Activated T-helper 1 cell treated with anti-CD3 and anti-CD28 coated beads, Interleukin-12 subunit alpha, Interleukin-12 subunit beta, Interleukin-2, Interleukin-4 antibody, amounts not matched to agents 30 ng/mL and 10 ng/mL and 1 ng/mL, durations not matched to agents 14 hours and 24 hours and 36 hours (primary cell): ENCODE results near the gene C6orf15. TPM values are rescaled to one million over a fixed set of nuclear protein-coding genes. Genes with fewer than 3 reads are reported as not detected.
A peak's percentile ranks its signal among the peaks of the same experiment; 100 is the strongest.

Experiments used
- DNase-seq: peaks from one replicate; pipeline ENCODE4 v3.0.0; 2021; ENCODE audit warnings: low spot score
- H3K27ac Mint-ChIP-seq: one replicate; pipeline ENCODE4 v1.8.0; 2021; ENCODE audit warnings: mild to moderate bottlenecking, mixed read lengths
- H3K27me3 Mint-ChIP-seq: one replicate; pipeline ENCODE4 v1.8.0; 2022; ENCODE audit warnings: mild to moderate bottlenecking, moderate library complexity, mixed read lengths; ENCODE audit not compliant: insufficient read depth
- H3K36me3 Mint-ChIP-seq: one replicate; pipeline ENCODE4 v1.8.0; 2021; ENCODE audit warnings: low read depth, mixed read lengths
- H3K4me1 Mint-ChIP-seq: one replicate; pipeline ENCODE4 v1.8.0; 2021; ENCODE audit warnings: low read depth, mixed read lengths
- H3K4me3 Mint-ChIP-seq: one replicate; pipeline ENCODE4 v1.8.0; 2021; ENCODE audit warnings: mild to moderate bottlenecking, moderate library complexity, mixed read lengths
- H3K9me3 Mint-ChIP-seq: one replicate; pipeline ENCODE4 v1.8.0; 2021; ENCODE audit warnings: mixed read lengths
- intact Hi-C: fragments of 100-400 bp; cut with micrococcal nuclease; formaldehyde crosslinking; loops from one replicate; pipeline ENCODE4 v1.15.1; 2024
- total RNA-seq: library from RNA; stranded (reverse); gene quantifications from 2 replicates; pipeline ENCODE4 v1.2.3, GENCODE V29; 2022

Gene C6orf15
- total RNA-seq, 1 donor from 2014 or later = not detected

DNA sequence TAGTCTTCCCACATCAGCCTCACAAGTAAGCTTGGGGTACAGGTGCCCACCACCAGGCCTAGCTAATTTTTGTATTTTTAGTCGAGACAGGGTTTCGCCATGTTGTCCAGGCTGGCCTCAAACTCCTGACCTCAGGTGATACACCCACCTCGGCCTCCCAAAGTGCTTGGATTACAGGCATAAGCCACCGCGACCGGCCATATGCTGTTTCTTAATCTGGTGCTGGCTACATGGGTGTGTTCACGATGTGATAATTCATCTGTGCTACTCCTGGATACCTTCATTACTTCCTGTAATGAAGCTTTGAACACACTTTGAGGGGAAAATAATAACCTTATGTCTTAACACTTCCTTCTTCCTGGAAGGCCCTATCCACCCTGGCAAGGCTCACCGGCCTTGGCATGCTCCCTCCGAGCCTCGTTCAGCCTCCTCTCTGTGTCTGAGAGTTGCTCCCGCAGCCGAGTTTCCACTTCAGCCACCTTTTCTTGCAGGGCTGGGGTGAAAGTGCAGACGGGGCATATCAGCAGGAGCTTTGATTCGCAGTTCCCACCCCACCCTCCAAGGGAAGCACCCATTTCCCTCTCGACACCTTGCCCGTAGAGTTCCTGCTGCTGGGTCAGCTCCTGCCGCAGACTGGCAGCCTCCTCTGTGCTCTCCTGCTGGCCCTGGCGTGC, 32.1 kb upstream of the C6orf15 start:
- intact Hi-C loops = no loop called here
- no peak overlapping the region for H3K27ac Mint-ChIP-seq
- no peak for DNase-seq
- no peaks in the 10 kb centered on the region for H3K4me1 Mint-ChIP-seq
- H3K9me3 Mint-ChIP-seq = no peaks in the 10 kb centered on the region
- H3K4me3 Mint-ChIP-seq = no peak overlapping the region
- H3K27me3 Mint-ChIP-seq = no peaks in the 10 kb centered on the region
- H3K36me3 Mint-ChIP-seq = peaks cover 1% of the 10 kb centered on the region

DNA sequence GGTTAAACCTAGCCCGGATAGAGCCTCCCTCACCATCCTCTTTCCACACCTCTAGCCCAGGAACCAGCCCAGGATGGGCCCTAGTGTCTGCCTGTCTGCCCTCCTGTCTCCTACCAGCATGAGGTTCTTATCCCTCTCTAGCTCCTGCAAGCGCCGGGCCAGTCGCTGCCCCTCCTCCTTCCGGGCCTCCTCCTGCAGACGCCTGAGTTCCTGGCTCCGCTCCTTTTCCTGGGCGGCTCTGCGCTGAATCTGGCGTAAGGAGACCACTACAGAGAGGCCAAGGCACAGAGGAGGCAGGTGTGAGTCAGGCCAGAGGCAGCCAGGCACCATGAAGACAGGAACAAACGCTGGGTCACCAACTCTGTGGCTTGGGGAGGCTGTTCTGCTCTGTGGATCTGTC, 30.8 kb upstream of the C6orf15 start:
- Mint-ChIP-seq H3K27ac (no peak overlapping the region), H3K36me3 (peaks cover 1% of the 10 kb centered on the region), H3K4me3 (no peak overlapping the region), H3K4me1 (no peaks in the 10 kb centered on the region), H3K9me3 (no peaks in the 10 kb centered on the region), H3K27me3 (peaks cover 3% of the 10 kb centered on the region)
- DNase-seq = no peak
- intact Hi-C loops = no loop called here

DNA sequence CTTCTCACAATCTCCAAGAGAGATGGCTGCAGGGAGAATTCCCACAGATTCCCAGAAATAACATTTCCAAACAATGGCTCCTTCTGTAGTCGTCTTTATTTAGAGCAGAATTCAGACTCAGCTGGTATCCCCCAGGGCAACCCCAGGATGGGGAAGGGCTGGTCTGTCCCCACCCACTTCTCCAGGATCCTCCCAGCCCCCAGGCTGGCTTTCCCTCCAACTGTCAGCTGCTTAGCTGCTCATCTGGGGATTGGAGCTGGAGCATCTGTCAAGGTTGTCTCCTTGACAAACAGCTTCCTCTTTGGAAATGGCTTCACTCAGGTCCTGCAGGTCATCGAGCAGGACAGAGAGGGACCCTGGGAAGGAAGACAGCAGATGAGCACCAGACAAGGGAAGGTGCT, 30.0 kb upstream of the C6orf15 start:
- Mint-ChIP-seq H3K4me1 (peaks cover 6% of the 10 kb centered on the region), H3K36me3 (peaks cover 1% of the 10 kb centered on the region), H3K27me3 (peaks cover 3% of the 10 kb centered on the region), H3K4me3 (no peak overlapping the region), H3K27ac (no peak overlapping the region), H3K9me3 (no peaks in the 10 kb centered on the region)
- intact Hi-C loops = no loop called here
- DNase-seq = no peak

GRCh38 chr6:31140643-31141042, 28.3 kb upstream of the C6orf15 start:
- H3K36me3 Mint-ChIP-seq = no peaks in the 10 kb centered on the region
- H3K27me3 Mint-ChIP-seq = peaks cover 3% of the 10 kb centered on the region
- H3K9me3 Mint-ChIP-seq = no peaks in the 10 kb centered on the region
- H3K4me3 Mint-ChIP-seq = no peak overlapping the region
- no peak overlapping the region for H3K27ac Mint-ChIP-seq
- no peak for DNase-seq
- H3K4me1 Mint-ChIP-seq = peaks cover 8% of the 10 kb centered on the region
- intact Hi-C loops = no loop called here

- no peak overlapping the region for H3K27ac Mint-ChIP-seq
Observed at GRCh38 chr6:31139599-31139998, 27.2 kb upstream of the C6orf15 start.

GRCh38 chr6:31138982-31139381, 26.6 kb upstream of the C6orf15 start, which contains the start of gene PSORS1C2:
PSORS1C2 (minus strand) TSS chr6:31139066; CDS start chr6:31139026, 40 bp downstream.
- peaks cover 8% of the 10 kb centered on the region for H3K4me1 Mint-ChIP-seq
- H3K9me3 Mint-ChIP-seq = no peaks in the 10 kb centered on the region
- no peaks in the 10 kb centered on the region for H3K36me3 Mint-ChIP-seq
- peaks cover 3% of the 10 kb centered on the region for H3K27me3 Mint-ChIP-seq
- no peak within 1 kb of the TSS for H3K27ac Mint-ChIP-seq
- DNase-seq = no peak
- no peak within 1 kb of the TSS for H3K4me3 Mint-ChIP-seq
- intact Hi-C loops = no loop called here

More at GRCh38 chr6:31139599-31139998, 27.2 kb upstream of the C6orf15 start:
- no peak for DNase-seq
- Mint-ChIP-seq H3K4me1 (peaks cover 8% of the 10 kb centered on the region), H3K4me3 (no peak overlapping the region), H3K9me3 (no peaks in the 10 kb centered on the region), H3K36me3 (no peaks in the 10 kb centered on the region), H3K27me3 (peaks cover 3% of the 10 kb centered on the region)
- intact Hi-C loops = no loop called here

DNA sequence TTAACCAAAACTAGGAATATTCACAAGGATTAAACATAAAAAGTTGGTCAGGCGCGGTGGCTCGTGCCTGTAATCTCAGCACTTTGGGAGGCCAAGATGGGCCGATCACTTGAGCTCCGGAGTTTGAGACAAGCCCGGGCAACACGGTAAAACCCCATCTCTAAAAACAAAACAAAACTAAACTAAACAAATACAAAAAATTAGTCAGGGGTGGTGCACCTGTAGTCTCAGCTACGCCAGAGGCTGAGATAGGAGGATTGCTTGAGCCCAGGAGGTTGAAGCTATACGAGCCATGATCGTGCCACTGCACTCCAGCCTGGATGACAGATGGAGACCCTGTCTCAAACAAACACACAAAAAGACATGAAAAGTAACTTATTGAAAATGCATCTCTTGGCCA, 23.3 kb upstream of the C6orf15 start:
- peaks cover 8% of the 10 kb centered on the region for H3K4me1 Mint-ChIP-seq
- peaks cover 6% of the 10 kb centered on the region for H3K27me3 Mint-ChIP-seq
- H3K36me3 Mint-ChIP-seq = no peaks in the 10 kb centered on the region
- H3K9me3 Mint-ChIP-seq = no peaks in the 10 kb centered on the region
- intact Hi-C loops = no loop called here
- no peak overlapping the region for H3K4me3 Mint-ChIP-seq
- H3K27ac Mint-ChIP-seq = no peak overlapping the region
- DNase-seq = no peak

DNA sequence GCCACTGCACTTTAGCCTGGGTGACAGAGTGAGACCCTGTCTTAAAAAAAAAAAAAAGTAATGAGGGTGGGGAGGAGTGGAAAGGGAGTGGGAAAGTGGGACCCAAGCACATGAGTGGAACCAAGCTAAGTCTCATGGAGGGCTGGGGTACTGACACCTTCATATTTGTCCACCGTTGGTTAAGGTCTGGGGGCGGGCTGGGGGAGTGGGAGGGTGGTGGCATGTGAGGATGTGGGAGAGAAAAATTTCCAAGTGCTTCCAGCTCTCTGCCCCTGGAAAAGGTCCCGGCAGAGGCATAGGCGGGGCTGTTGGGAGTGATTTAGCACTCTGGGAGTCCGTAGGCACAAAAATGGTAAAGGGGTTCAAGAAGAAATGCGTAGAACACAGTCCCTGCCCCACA, 20.4 kb upstream of the C6orf15 start:
- Mint-ChIP-seq H3K36me3 (no peaks in the 10 kb centered on the region), H3K27me3 (peaks cover 15% of the 10 kb centered on the region), H3K4me3 (no peak overlapping the region), H3K4me1 (peaks cover 13% of the 10 kb centered on the region), H3K9me3 (no peaks in the 10 kb centered on the region), H3K27ac (no peak overlapping the region)
- no peak for DNase-seq
- intact Hi-C loops = no loop called here

DNA sequence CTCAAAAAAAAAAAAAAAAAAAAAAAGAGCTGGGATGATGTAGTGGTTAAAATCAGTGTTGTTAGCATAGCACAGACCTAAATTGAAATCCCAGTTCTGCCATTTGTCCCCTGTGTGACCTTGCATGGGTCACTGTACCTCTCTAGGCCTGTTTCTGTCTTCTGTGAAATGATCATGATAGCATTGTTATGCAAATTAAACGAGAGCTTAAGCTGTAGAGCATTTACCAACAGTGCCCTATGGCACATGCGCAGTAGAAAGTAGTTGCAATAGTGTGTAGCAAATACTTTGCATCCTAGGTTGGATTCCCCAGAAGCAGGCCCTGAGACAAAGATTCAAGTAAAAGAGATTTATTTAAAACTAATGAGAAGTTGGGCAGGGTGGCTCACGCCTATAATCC, 19.2 kb upstream of the C6orf15 start:
- Mint-ChIP-seq H3K36me3 (no peaks in the 10 kb centered on the region), H3K4me1 (peaks cover 7% of the 10 kb centered on the region), H3K4me3 (no peak overlapping the region), H3K9me3 (no peaks in the 10 kb centered on the region), H3K27ac (no peak overlapping the region), H3K27me3 (peaks cover 17% of the 10 kb centered on the region)
- intact Hi-C loops = no loop called here
- no peak for DNase-seq

DNA sequence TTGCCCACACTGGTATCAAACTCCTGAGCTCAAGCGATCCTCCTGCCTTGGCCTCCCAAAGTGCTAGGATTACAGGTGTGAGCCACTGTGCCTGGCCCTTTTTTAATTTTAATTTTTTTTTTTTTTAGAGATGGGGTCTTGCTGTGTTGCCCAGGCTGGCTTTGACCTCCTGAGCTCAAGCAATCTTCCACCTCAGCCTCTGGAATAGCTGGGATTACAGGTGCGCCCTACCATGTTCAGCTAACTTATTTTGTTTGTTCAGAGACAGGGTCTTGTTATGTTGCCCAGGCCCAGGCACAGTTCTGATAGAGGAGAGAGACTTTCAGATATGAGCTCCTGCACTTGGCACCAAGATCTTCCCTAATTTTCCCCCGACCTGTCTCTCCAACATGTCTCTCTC, 18.4 kb upstream of the C6orf15 start:
- H3K27me3 Mint-ChIP-seq = peaks cover 19% of the 10 kb centered on the region
- intact Hi-C loops = no loop called here
- H3K36me3 Mint-ChIP-seq = no peaks in the 10 kb centered on the region
- H3K4me1 Mint-ChIP-seq = peaks cover 7% of the 10 kb centered on the region
- H3K27ac Mint-ChIP-seq = no peak overlapping the region
- no peak for DNase-seq
- H3K4me3 Mint-ChIP-seq = no peak overlapping the region
- H3K9me3 Mint-ChIP-seq = no peaks in the 10 kb centered on the region

- peaks cover 19% of the 10 kb centered on the region for H3K27me3 Mint-ChIP-seq
- H3K9me3 Mint-ChIP-seq = no peaks in the 10 kb centered on the region
- H3K4me3 Mint-ChIP-seq = no peak overlapping the region
- DNase-seq = no peak
- intact Hi-C loops = no loop called here
- no peaks in the 10 kb centered on the region for H3K36me3 Mint-ChIP-seq
- H3K4me1 Mint-ChIP-seq = peaks cover 7% of the 10 kb centered on the region
- H3K27ac Mint-ChIP-seq = no peak overlapping the region
Observed at GRCh38 chr6:31129130-31129529, 16.8 kb upstream of the C6orf15 start.

DNA sequence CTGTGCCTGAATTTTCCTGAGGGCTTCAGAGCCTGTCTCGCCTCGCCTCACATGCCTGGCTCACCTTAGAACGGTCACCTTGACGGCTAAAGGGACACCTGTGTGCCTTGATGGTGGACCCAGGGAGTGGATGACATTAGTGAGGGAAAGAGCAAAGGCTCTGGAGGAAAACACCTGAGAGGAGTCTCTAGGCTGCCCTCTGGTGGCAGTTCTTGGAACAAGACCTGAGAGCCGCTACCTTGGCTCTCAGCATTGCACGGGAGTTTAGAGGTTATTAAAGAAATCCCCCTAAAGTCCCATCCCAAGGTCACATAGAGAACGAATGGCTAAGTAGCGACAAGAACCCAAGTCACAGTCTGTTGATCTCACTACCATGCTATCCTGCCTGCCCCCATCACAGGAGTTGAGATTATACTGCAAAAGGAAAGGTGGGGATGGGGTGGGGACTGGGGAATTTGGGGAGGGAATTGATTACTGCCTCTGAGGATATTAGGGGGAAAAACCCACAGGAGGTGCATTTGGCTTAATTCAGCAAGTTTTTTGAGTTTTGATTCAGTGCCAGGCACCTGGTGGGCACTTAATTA, 15.8 kb upstream of the C6orf15 start:
- H3K27ac Mint-ChIP-seq = peak overlapping the region; percentile 13
- peaks cover 20% of the 10 kb centered on the region for H3K27me3 Mint-ChIP-seq
- no peaks in the 10 kb centered on the region for H3K36me3 Mint-ChIP-seq
- H3K4me3 Mint-ChIP-seq = no peak overlapping the region
- peaks cover 7% of the 10 kb centered on the region for H3K4me1 Mint-ChIP-seq
- peak; percentile 54 for DNase-seq
- intact Hi-C loops = no loop called here
- no peaks in the 10 kb centered on the region for H3K9me3 Mint-ChIP-seq

DNA sequence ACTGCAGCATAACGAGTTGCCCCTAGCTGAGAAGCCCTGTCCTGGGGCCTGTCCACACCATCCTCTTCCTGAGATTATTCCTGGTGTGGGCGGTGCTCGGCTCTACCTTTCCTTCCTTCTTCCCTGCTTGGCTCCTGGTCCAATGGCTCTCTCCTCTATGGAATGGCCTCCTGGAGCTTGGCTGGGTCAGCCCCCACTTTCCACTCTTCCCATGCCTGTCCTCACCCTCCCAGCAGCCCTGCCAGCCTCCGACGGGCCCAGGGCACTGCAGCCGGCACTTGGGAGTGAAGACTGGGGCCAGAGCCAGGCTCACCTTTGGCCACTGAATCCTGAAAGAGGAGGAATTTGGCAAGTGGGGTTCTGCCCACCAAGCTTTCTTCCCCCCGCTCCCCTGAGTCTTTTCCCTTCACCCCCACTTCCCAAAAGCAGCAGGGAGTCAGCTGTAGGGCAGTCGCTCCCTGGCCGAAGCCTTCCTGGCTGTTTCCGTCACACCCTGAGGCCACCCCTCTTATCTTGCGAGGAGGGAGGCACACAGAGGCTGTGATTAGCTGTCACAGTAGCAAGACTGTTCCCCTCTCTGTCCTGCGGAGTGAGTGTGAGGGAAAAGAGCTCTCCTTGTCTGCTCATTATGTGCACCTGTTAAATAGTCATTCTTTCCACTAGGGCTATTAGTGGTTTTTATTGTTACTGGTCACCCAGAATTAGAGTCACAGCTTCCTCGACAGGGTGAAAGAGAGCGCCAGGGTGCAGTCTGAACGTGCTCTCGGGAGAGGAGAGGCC, 14.2 kb upstream of the C6orf15 start:
- intact Hi-C loops = no loop called here
- DNase-seq = no peak
- Mint-ChIP-seq H3K36me3 (no peaks in the 10 kb centered on the region), H3K27me3 (peaks cover 18% of the 10 kb centered on the region), H3K4me3 (no peak overlapping the region), H3K4me1 (peaks cover 7% of the 10 kb centered on the region), H3K27ac (no peak overlapping the region), H3K9me3 (no peaks in the 10 kb centered on the region)
